OCI-M1 (cell line): ENCODE results near the gene THOC1.
A peak's percentile ranks its signal among the peaks of the same experiment; 100 is the strongest.

ENCODE experiments used
- DNase-seq: peaks from one replicate; lab custom pipeline; 2025; lab: John Stamatoyannopoulos, UW

Gene THOC1

DNA sequence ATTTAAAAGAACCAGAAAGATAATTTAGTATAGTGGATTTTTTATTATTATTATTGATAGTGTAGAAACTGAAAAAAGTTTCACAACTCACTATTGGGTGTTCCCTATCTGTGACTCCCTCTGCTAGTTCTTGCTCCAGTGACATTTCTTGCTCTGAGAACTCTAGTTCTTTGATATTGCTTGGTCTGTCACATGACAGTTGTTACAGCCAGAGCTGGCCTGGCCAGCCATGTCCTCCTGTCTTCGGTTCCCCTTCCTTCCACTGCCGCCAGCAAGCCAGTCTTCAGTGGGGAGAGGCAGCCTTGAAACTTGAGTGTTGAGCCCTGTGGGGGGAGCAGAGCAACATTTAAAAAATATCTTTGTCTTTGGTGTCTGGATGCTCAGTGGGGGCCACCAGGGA is 7.6 kb upstream of the THOC1 start:
- DNase-seq: peak; percentile 27

DNA sequence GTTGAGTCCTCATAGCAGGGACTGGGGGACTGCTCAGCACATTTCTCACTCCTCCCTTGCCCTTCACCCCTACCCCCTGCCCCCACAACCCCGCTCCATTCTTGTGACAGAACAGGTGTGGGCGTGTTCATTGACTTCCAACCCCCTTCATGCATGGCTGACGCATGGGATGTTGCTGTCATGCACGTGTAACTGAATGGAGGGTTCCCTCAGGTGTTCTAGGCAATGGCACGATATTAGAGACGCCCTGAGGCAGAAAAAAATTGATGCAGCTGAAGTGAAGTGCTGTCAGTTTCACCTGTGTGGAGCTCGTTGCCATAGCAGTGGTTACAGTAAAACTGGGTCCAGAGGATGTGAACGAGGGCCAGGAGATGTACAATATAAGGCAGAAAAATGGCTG is 6.5 kb upstream of the THOC1 start:
- no peak for DNase-seq

DNA sequence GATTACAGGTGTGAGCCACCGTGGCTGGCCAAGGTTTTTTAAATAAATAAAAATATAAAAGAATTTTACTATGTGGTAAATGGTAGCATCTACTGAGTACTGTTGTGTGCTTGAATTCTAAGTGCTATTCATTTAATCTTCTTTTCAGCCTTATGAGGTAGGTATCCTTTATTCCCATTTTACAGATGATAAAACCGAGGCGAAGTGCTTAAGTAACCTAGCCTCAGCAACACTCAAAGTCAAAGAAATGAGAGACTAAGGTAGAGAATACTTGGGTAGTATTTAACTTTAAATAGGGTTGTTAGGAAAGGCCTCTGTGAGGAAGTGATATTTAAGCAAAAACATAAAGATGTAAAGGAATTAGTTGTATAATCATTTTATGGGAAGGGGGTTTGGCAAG is 5.7 kb upstream of the THOC1 start:
- no peak for DNase-seq

DNA sequence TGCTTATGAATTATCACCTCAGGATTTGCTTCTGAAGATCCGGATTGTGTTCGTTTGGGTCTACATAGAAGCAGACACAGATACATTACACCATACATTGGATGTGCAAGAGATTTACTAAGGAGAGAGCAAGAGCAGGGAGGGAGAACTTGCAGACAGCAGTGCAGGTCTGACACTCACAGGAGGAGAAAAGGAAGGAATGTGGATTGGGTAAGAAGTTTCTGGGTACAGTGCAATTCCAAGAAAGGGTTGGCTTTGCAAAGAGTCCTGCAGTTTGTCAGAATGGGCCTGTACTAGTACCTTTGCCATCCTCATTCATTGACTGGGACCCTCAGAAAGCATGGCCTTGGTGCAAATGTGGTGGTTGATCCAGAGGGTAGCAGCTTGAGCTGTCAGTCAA is 4.8 kb upstream of the THOC1 start:
- DNase-seq: no peak

DNA sequence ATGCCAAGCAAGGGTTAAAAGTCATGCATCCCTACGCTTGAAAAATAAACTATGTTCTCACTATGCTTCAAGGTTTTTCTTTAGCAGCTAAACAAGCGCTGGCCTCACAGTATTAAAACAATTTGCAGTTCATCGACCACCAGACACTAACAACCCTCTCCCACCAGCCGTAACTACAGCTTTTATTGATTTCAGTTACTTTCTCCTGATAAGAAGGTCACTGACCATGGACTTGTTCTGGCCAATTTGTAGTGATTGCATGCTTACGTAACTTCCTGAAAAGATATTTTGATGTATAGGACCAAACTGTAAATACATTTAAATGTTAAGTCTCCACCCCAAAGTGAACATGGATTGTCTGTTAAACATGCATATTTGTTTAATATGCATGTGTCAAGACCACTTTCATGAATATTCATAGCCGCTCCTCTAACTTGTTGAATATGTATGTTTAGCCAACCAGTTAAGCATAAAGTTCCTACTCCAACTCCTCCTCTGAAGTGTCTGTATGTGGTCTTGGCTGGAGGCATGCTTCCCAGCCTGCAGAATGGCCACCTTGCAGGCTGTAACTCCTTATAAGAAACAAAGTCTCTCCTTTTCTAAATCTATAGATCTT is 1.7 kb upstream of the THOC1 start:
- DNase-seq: peak; percentile 42

DNA sequence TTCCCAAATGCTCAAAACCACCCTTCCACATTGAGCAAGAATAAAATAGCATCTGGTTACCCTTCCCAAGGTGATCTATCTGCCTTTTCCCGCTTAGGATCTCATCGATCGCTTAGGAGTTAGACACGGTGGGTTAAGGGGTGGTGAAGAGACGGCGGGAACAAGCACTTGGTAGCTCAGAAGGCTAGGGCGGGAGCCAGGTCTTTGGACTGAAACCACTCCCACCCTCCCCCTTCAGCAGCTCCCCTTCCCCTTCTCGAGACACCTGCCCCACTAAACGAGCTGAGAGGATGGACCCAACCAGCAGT is 513 bp downstream of the THOC1 start:
- peak; percentile 67 for DNase-seq

DNA sequence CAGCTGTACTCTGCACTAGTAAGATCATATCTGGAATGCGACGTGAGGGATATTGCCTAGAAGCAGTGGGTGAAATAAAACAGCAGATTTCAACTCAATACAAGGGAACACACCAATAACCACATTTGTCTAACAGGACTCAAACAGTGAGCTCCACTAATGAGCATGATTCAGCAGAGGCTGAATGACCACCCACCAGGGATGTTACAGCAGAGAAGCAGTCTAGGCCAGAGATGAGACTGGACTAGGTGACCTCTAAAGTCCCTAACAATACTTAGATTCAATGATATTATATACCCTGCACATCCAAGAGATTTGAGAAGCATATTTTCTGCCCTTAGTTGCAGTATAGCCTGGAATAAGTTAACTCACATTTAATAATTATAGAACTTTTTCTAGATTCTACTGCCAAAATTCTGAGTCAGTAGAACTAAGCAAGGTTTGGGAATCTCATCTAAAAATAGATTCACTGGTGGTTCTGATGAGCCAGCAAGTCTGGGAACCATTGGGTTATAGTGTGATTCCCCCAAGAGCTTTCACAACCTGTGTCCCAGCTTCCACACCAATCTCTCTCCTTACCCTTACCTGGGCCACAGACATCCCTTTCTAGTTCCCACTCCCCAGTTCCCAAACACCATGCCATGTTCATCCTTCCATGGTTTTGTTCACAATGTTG is 6.3 kb downstream of the THOC1 start:
- no peak for DNase-seq

DNA sequence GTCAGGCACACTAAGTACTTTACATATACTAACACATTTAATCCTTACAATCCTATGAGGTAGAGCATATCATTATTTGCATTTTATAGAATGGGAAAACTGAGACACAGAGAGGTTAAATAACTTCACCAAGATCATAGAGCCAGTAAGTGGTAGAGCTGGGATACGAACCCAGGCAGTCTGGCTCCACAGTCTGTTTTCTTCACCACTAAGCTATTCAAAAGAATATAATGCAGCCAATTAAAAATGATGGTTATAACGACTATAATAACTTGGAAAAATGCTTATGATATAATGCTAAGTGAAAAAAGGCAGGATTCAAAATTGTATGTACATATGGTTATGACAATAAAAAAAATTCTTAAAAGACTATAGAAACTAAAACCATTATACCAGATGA is 7.3 kb downstream of the THOC1 start:
- no peak for DNase-seq

DNA sequence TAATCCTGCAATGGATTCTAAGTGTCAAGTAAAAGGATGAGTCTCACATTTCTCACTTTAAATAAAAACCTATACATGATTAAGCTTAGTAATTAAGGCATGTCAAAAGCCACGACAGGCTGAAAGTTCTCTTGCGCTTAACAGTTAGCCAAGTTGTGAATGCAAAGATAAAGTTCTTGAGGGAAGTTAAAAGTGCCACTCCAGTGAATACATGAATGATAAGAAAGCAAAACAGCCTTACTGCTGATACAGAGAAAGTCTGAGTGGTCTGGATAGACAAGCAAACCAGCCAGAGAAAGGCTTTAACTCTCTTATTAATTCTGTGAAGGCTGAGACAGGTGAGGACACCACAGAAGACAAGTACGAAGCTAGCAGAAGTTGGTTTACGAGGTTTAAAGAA is 12.7 kb downstream of the THOC1 start:
- DNase-seq: no peak

DNA sequence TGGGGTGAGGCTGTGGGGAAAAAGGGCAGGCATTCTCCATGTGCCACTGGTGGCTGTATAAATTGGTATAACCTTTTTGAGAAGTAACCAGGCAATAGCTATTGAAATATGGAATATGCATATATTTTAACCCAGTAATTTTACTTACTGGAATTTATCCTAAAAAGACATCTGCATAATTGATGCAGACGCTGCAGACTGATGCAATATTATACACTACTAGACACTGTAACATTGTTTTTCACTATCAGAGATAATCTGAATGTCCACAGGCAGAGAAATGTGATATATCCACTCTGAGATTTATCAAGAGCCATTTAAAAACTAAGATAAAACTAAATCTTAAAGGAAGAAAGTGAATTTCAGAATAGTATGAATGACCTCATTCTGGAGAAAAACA is 14.7 kb downstream of the THOC1 start:
- no peak for DNase-seq

DNA sequence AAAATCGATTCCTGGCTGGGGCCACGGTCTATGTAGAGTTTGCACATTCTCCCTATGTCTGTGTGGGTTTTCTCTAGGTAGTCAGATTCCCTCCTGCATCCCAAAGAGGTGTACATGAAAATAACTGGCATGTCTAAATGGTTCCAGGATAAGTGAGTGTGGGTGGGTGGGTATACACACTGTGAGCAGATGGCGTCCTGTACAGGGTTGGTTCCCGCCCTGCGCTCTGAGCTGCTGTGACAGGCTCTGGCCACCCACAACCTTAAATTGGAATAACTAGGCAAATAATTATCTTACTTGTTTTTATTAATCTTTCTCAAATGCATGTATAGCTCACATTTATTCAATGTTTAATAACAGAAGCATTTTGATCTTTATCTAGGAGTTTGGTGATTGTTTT is 16.3 kb downstream of the THOC1 start:
- DNase-seq: no peak

DNA sequence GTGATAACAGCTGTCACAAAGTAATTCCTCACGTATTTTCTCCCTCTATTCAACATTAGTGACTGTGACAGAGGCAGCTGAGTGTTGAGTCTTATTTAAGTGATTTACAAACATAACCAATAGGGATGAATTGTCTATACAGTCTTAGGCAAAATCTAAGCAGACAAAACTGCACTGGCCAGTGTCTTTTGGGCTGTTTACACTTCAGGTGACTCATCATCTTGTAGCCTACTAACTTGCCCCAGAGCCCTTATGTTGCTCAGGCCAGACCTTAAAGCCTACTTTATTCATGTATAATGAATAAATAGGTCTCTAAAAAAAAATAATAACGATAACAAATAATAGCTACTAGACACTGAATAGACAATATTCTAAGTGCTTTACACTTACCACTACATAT is 17.2 kb downstream of the THOC1 start:
- DNase-seq: no peak

DNA sequence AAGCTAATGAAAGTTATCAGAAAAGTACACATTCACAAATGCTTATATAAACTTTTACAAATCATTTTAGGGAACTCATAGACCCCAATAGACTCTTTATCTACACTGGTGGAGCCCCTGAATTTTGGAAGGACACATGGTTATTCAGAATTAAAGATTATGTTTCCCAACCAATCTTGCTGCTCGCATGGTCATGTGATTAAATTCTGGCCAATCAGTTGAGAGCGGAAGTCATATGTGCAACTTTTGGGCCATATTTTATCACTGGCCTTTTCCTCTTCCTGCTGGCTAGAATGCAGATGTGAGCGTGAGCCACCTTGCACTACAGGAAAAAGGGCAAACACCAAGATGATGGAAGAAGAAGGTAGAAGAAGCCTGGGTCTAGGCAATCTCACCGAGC is 19.8 kb downstream of the THOC1 start:
- no peak for DNase-seq

DNA sequence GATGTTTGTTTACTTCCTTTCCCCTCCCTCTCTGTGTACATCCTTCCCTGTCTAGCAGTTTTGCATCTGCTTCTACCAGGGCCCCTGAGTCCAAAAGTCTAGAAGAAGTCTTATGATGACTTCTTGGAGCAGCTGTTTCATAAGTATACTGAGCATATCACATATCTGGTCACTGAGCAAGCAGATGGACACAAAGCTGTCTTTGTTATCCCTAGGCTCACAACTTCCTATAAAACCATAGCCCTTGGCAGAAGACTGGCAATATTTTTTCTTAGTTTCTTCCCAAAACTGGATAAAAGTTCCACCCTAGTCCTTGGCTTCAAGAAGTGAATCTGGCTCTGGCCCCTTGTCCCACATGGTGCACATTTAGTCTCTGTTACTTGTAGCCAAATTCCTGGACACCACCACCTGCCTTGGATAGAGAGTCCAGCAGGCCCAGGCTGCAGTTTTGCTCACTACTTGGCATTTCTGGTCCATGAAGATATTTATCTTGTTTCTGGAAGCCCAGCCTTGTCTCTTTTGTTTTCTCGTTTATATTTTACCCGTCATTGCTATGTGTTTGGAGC is 22.5 kb downstream of the THOC1 start:
- no peak for DNase-seq

DNA sequence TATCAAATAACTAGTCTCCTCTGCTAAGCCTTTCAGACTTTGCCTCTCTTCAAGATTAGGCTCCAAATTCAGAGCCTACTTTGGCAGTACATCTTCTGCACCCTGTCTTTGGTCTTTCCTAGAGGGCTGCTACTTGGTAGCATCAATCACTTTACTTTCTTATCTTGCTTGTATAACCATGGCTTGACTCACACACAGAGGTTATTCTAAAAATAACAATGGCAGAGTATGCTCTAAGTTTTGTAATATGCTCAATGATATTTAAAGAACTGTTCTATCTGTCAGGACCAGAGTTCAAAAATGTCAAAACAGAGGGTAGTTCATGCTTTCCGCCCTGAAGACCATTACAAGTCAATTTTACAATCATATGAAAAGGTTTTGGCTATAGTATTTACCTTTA is 27.7 kb downstream of the THOC1 start:
- no peak for DNase-seq

DNA sequence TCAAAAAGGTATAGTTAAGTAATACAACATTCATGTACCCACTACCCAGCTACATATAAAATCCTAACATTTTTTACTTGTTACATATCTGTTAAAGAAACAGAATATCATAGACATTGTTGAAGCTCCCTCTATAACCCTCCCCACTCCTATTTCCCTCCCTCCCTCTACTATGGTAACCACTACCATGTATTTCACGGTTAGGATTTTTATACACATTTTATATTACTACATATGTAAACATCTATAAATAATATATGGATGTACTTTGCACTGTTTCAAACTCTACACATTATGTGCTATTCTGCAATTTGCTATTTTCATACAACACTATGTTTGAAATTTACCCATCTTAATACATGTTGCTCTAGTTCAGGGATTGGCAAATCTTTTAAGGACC is 36.3 kb downstream of the THOC1 start:
- no peak for DNase-seq

DNA sequence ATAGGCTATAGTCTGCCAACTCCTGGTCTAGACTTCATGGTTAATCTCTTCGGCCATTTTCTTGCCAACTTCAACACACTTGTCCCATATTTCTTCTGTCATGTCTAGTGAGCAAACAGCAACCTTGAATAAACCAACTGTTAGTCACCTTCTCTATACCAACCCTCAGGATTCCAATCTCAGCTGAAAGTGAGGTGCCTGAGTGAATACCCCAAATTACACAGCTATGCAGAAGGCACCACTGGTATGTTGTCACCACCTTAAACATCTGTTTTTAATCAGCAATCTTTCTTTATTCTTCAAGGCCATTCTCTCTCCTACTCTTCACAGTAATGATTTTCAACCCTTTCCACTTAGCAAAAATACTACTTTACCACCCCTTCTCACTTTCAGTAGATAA is 39.3 kb downstream of the THOC1 start:
- no peak for DNase-seq

DNA sequence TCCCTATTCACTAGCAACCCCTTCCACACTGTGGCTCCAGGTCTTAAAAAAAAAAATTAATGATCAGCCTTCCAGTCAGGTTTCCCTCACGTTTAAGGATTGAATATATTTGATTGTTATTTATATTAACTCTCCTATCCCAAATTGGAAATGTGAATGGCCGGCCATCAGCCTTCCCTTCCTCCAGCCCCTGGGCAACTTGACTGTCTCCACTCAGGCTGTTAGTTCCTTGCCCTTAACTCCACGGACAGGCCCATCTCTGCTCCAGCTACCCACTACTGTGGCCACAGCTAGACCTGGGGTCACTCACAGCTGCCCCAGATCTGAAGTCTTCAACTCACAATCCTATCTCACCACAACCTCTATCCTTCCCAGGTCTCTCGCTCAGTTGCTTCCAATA is 39.9 kb downstream of the THOC1 start:
- no peak for DNase-seq

DNA sequence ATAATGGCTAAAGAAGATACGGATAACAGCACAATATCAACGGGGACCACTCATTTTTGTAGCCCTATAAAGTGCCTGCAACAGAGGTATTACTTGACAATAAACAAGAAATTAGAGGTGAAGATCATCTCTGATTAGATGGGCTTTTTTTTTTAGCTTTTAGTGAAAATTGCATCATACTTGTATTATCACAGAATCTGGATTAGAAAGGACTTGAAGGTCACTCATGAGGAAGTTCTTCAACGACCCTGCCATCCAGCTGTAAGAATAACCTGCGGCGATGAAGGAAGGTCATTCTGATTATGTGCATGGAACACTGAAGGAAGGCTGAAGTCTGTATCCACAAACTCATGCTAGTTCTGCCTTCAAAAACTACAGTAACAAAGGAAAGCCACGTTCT is 40.5 kb downstream of the THOC1 start:
- no peak for DNase-seq

DNA sequence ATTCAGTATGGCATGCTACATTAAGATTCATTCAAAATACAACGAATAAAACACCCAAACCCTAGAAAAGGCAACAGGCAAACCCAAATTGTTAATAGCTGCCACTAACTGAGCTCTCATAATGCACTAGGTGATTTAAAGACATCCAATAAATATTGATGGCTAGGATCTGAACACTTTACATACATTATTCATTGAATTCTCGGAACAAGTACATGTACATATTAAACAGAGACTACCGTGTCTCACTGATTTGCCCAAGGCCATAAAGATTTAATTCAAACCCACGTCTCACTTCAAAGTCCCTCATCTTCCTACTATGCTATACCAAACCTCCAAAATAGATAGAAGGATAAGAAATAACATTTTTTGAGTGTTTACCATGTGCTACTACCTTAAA is 42.1 kb downstream of the THOC1 start:
- no peak for DNase-seq

DNA sequence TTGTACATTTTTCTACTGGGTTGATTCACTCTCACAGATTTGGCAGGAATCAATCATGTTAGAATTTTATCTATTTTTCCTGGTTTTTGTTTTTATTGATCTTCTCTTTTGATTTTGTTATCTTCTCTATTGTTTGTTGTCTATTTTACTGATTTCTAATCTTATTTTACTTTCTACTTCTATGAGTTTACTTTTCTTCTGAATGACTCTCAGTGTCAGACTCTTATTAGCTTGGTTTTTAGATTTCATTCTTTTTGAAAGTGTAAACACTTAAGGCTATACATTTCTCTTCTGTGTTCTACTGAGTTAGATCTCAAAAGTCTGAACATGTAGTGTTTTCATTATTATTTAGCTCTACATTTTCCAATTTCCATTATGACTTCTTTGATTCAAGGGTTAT is 47.1 kb downstream of the THOC1 start:
- no peak for DNase-seq

DNA sequence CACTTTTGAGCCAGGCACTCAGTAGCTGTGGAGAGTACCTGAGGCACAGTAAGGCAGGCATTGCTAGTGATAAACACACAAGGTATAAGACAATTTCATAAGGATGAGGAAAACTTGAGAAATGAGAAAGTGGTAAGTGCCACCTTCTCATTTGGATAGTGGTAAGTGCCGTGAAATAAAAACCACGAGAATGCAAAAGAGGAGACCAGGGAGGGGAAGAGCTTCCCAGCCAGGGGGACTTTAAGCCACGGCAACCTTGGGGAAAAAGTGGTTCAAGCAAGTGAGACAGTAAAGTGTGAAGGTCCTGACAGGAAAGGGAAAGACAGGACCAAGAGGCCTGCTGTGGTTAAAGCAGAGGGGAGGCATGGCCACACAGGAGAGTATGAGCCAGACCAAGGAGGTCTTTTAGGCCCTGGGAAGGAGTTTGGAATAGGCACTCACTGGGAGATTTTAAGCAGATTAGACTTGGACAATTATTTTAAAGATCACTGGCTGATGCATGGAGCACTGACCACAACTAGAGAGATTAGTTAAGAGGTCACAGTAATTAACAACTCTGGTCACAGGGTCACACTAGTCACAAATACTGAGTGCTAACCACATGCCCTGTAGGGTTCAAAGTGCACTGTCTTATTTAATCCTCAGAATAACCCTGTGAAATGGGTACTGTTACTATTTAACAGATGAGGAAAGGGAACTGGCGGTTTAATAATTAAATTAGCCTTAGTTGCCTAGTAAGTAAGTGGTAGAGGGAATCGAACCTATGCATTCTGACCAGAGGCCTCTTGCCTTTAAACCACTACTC is 50.1 kb downstream of the THOC1 start:
- DNase-seq: no peak

DNA sequence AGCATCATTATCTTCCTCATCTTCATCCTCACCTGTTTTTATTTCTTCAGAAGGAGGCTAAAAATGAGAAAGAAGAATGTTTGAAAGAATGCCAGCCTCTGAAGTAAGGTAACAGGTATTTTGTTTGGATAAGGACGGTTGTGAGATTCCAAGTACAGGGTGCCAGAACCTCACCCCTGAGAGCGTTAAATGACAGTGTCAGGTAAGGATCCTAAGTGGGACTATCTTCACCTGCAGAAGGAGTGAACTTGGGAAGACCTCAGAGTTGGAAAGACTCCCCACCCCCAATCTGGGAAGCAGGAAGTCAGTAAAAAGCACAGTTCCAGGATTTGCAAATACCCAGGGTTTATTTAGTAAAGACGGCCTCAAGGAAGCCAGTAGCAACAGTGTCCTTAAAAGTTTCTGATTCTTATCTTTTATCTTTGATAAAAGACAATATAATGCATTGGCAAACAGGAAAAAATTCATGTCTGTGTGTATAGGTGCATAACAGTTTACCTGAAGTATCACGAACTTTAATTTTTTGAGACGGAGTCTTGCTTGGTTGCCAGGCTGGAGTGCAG is 52.3 kb downstream of the THOC1 start:
- DNase-seq: no peak
